SK-N-SH (cell line): ENCODE results near the gene EDEM3. TPM values are rescaled to one million over a fixed set of nuclear protein-coding genes. Genes with fewer than 3 reads are reported as not detected.

Experiments
- CTCF ChIA-PET: fragments of 300-600, 350-600 bp; formaldehyde crosslinking; extraction: SDS; loops from one replicate; lab custom pipeline; 2021; lab: Yijun Ruan, JAX
- POLR2A ChIA-PET: fragments of 350-600 bp; sonication (Branson Sonifier 250); formaldehyde crosslinking; extraction: SDS; loops from one replicate; lab custom pipeline; 2020; ENCODE audit warnings: antibody characterized with exemption, inconsistent platforms; lab: Yijun Ruan, JAX
- DNase-seq: peaks from one replicate; pipeline ENCODE4 v3.0.0; 2012
- H2AFZ ChIP-seq: fragments of 200-600 bp; sonication (generic); 2 replicates; pipeline ENCODE4 v1.8.1; 2016; ENCODE audit warnings: antibody characterized with exemption, mild to moderate bottlenecking, low read depth
- H3F3A ChIP-seq: fragments of 200-600 bp; sonication (generic); replicated peaks from 2 replicates; pipeline ENCODE3; 2016; ENCODE audit warnings: antibody characterized with exemption, mild to moderate bottlenecking; ENCODE audit not compliant: insufficient read depth
- H3K27ac ChIP-seq, 2 experiments: fragments of 200-500 bp in 1 of 2; fragments of 200-600 bp in 1 of 2; sonication (Bioruptor generic) in 1 of 2; sonication (generic), shearing (Covaris generic) in 1 of 2; 2 replicates each; pipeline versions ENCODE4 v1.5.1 to v1.6.1; 2014 to 2016; ENCODE audit warnings: low read depth in 2 of 2, inconsistent platforms in 1 of 2, low read length in 1 of 2, mild to moderate bottlenecking in 1 of 2, mixed read lengths in 1 of 2
- H3K27me3 ChIP-seq: fragments of 200-600 bp; sonication (generic), shearing (Covaris generic); 2 replicates; pipeline ENCODE4 v1.6.1; 2016; ENCODE audit warnings: mixed run types; ENCODE audit not compliant: insufficient read depth
- H3K36me3 ChIP-seq, 2 experiments: fragments of 200-500 bp in 1 of 2; fragments of 200-600 bp in 1 of 2; sonication (Bioruptor generic) in 1 of 2; sonication (generic) in 1 of 2; replicated peaks in 1 of 2; 2 replicates each; pipeline versions ENCODE3 to v1.5.1; 2014 to 2016; ENCODE audit warnings: low read length in 1 of 2, mild to moderate bottlenecking in 1 of 2; ENCODE audit not compliant: insufficient read depth in 2 of 2, control insufficient read depth in 1 of 2
- H3K4me1 ChIP-seq, 2 experiments: fragments of 200-500 bp in 1 of 2; fragments of 200-600 bp in 1 of 2; sonication (Bioruptor generic) in 1 of 2; sonication (generic), shearing (Covaris generic) in 1 of 2; 2 replicates each; pipeline versions ENCODE4 v1.5.1 to v1.6.1; 2014 to 2016; ENCODE audit warnings: low read depth in 1 of 2, low read length in 1 of 2, mixed run types in 1 of 2; ENCODE audit not compliant: insufficient read depth in 2 of 2, control insufficient read depth in 1 of 2
- H3K4me2 ChIP-seq: fragments of 200-600 bp; sonication (generic), shearing (Covaris generic); 2 replicates; pipeline ENCODE4 v1.6.1; 2017; ENCODE audit warnings: mixed run types
- H3K4me3 ChIP-seq, 2 experiments: fragments of 200-500 bp in 1 of 2; fragments of 200-600 bp in 1 of 2; sonication (Bioruptor generic) in 1 of 2; sonication (generic), shearing (Covaris generic) in 1 of 2; 2 replicates each; pipeline versions ENCODE4 v1.5.1 to v1.8.1; 2014 to 2016; ENCODE audit warnings: low read depth in 2 of 2, inconsistent platforms in 1 of 2, low read length in 1 of 2, mild to moderate bottlenecking in 1 of 2, mixed read lengths in 1 of 2, moderate library complexity in 1 of 2
- H3K79me2 ChIP-seq: fragments of 200-600 bp; sonication (generic); 2 replicates; pipeline ENCODE4 v1.8.1; 2017; ENCODE audit warnings: mild to moderate bottlenecking; ENCODE audit not compliant: insufficient read depth
- H3K9ac ChIP-seq: fragments of 200-600 bp; sonication (generic); 2 replicates; pipeline ENCODE4 v1.6.1; 2017; ENCODE audit warnings: mixed run types
- H3K9me2 ChIP-seq: fragments of 200-600 bp; sonication (generic); 2 replicates; pipeline ENCODE4 v1.6.1; 2017; ENCODE audit warnings: mixed run types
- H3K9me3 ChIP-seq: fragments of 200-600 bp; sonication (generic); 2 replicates; pipeline ENCODE4 v1.6.1; 2017; ENCODE audit warnings: mixed run types, mild to moderate bottlenecking, moderate library complexity
- H4K20me1 ChIP-seq: fragments of 200-600 bp; sonication (generic); 2 replicates; pipeline ENCODE4 v1.6.1; 2017; ENCODE audit warnings: mild to moderate bottlenecking, mixed run types; ENCODE audit not compliant: insufficient read depth
- CTCF ChIP-seq: fragments of 200-600 bp; sonication (generic); IDR thresholded peaks from 2 replicates; pipeline ENCODE4 v1.6.1; 2017; ENCODE audit warnings: antibody characterized with exemption, mild to moderate bottlenecking, moderate library complexity
- ELF1 ChIP-seq: IDR thresholded peaks from 2 replicates; pipeline ENCODE4 v1.4.0; 2012
- EP300 ChIP-seq, 2 experiments: IDR thresholded peaks; 2 replicates each; pipeline versions ENCODE4 v1.4.0 to v1.6.1; 2012; ENCODE audit warnings: borderline replicate concordance in 1 of 2, low read depth in 1 of 2, low read length in 1 of 2
- FOXM1 ChIP-seq: IDR thresholded peaks from 2 replicates; pipeline ENCODE4 v1.4.0; 2012; ENCODE audit warnings: low read depth, mild to moderate bottlenecking
- MEF2A ChIP-seq: IDR thresholded peaks from 2 replicates; pipeline ENCODE4 v1.4.0; 2012; ENCODE audit warnings: low read depth, borderline replicate concordance
- MXI1 ChIP-seq: IDR thresholded peaks from 2 replicates; pipeline ENCODE4 v1.6.1; 2012; ENCODE audit warnings: mild to moderate bottlenecking, low read depth, low read length, improper control_type of control experiment
- NRF1 ChIP-seq: IDR thresholded peaks from 2 replicates; pipeline ENCODE4 v1.6.1; 2012; ENCODE audit warnings: low read depth, mild to moderate bottlenecking, low read length
- PBX3 ChIP-seq: IDR thresholded peaks from 2 replicates; pipeline ENCODE4; 2012
- POLR2AphosphoS5 ChIP-seq: IDR thresholded peaks from 2 replicates; pipeline ENCODE4 v1.6.1; 2012; ENCODE audit warnings: low read depth, low read length
- RAD21 ChIP-seq: IDR thresholded peaks from 2 replicates; pipeline ENCODE4 v1.6.1; 2012; ENCODE audit warnings: mild to moderate bottlenecking, low read length
- REST ChIP-seq: IDR thresholded peaks from 2 replicates; pipeline ENCODE4 v1.6.1; 2012; ENCODE audit warnings: mild to moderate bottlenecking, low read depth, low read length, moderate library complexity
- RFX5 ChIP-seq: IDR thresholded peaks from 2 replicates; pipeline ENCODE4 v1.6.1; 2012; ENCODE audit warnings: mild to moderate bottlenecking, improper control_type of control experiment, low read length
- RXRA ChIP-seq: IDR thresholded peaks from 2 replicates; pipeline ENCODE4 v1.4.0; 2012; ENCODE audit warnings: low read depth, mild to moderate bottlenecking, borderline replicate concordance
- SIN3A ChIP-seq: IDR thresholded peaks from 2 replicates; pipeline ENCODE4 v1.6.1; 2012; ENCODE audit warnings: low read depth, mild to moderate bottlenecking, low read length, moderate library complexity, borderline replicate concordance
- SMC3 ChIP-seq: IDR thresholded peaks from 2 replicates; pipeline ENCODE4 v1.6.1; 2012; ENCODE audit warnings: low read depth, low read length, improper control_type of control experiment
- TCF12 ChIP-seq: IDR thresholded peaks from 2 replicates; pipeline ENCODE4 v1.4.0; 2012
- TEAD4 ChIP-seq: IDR thresholded peaks from 2 replicates; pipeline ENCODE4 v1.4.0; 2012; ENCODE audit warnings: mild to moderate bottlenecking, borderline replicate concordance; ENCODE audit not compliant: insufficient read depth
- ZBTB33 ChIP-seq: IDR thresholded peaks from 2 replicates; pipeline ENCODE4 v1.4.0; 2012; ENCODE audit warnings: low read depth, borderline replicate concordance
- WGBS: methylation state at CpG from one replicate; pipeline ENCODE4 v1.1.6; 2017; ENCODE audit warnings: low lambda C conversion rate; 5-methylcytosine and 5-hydroxymethylcytosine counted together
- polyA plus RNA-seq, 3 experiments: library from polyadenylated mRNA; depleted of rRNA; stranded (reverse); fragments of >200 nt; gene quantifications; 2 replicates each; pipeline ENCODE4 v1.2.3, GENCODE V29; 2012

The EDEM3 gene
- polyA plus RNA-seq, 1 of the 3 experiments (the other 2 are of a cell fraction), result 28.6 TPM

- TF ChIP-seq RXRA, result no peak
- TF ChIP-seq CTCF, result no peak
- no peak for TF ChIP-seq RAD21
- no peak for TF ChIP-seq RFX5
- no peak for TF ChIP-seq NRF1
- TF ChIP-seq SMC3, result no peak
These were observed 35.2 kb upstream of the EDEM3 start (continued) for GRCh38 chr1:184789884-184790283.

- H2AFZ ChIP-seq, result no peak overlapping the region
- 0 out of 2 replicates have a peak, but pooled peaks cover 4% of the 10 kb centered on the region for H3K9me3 ChIP-seq
- no peak overlapping the region for H3K4me2 ChIP-seq
- no peaks in the 10 kb centered on the region for H4K20me1 ChIP-seq
- ChIA-PET CTCF (interaction anchor here (1.0 to 2.1 kb wide), 2 partner anchors 16 to 18 kb away, joined by 5 read pairs; no protein-coding TSS in a partner anchor), POLR2A (no interaction called here)
- H3K27ac ChIP-seq, result no peak overlapping the region
- no peak for DNase-seq
- H3K27me3 ChIP-seq, result no peaks in the 10 kb centered on the region
- no peak overlapping the region for H3K9ac ChIP-seq
- H3K9me2 ChIP-seq, result no peaks in the 10 kb centered on the region
- peaks cover 9 to 20% of the 10 kb centered on the region in 2 experiments for H3K4me1 ChIP-seq
- peaks cover 0 to 3% of the 10 kb centered on the region in 2 experiments for H3K36me3 ChIP-seq
- no peak overlapping the region for H3K4me3 ChIP-seq
- peaks cover 28% of the 10 kb centered on the region for H3F3A ChIP-seq
- H3K79me2 ChIP-seq, result no peaks in the 10 kb centered on the region
- 86% methylated on average over 1 of the region's 2 CpGs for WGBS
- no peak for TF ChIP-seq MEF2A
These were observed 34.3 kb upstream of the EDEM3 start for GRCh38 chr1:184788970-184789369.

GRCh38 chr1:184785529-184785928, 30.9 kb upstream of the EDEM3 start:
- POLR2A ChIA-PET, result no interaction called here
- WGBS, result 78% methylated on average over 2 of the region's 2 CpGs
- CTCF ChIA-PET, result interaction anchor here (1.0 kb wide), 1 partner anchor 20 kb away, joined by 3 read pairs; no protein-coding TSS in a partner anchor
- TF ChIP-seq TCF12, result no peak
- TF ChIP-seq RXRA, result no peak
- no peak for TF ChIP-seq MXI1
- TF ChIP-seq ELF1, result no peak
- no peak for TF ChIP-seq RFX5
- no peak for TF ChIP-seq REST
- no peak for TF ChIP-seq TEAD4
- TF ChIP-seq EP300 (IDR thresholded peaks at IDR 0.05; ENCODE audit: borderline replicate concordance in 1 of 2, low read depth in 1 of 2, low read length in 1 of 2), result no peak
- TF ChIP-seq POLR2AphosphoS5, result no peak
- TF ChIP-seq PBX3, result no peak
- no peak for TF ChIP-seq ZBTB33
- TF ChIP-seq SIN3A, result no peak
- TF ChIP-seq FOXM1, result no peak

More at GRCh38 chr1:184785529-184785928, 30.9 kb upstream of the EDEM3 start:
- Histone ChIP-seq H3K9ac (no peak overlapping the region), H3K36me3 (peaks cover 0 to 3% of the 10 kb centered on the region in 2 experiments), H3F3A (no peaks in the 10 kb centered on the region), H3K9me3 (0 out of 2 replicates have a peak, but pooled peaks cover 4% of the 10 kb centered on the region), H3K9me2 (no peaks in the 10 kb centered on the region), H3K4me2 (no peak overlapping the region), H2AFZ (no peak overlapping the region), H4K20me1 (no peaks in the 10 kb centered on the region), H3K27me3 (no peaks in the 10 kb centered on the region), H3K79me2 (no peaks in the 10 kb centered on the region), H3K4me1 (peaks cover 0 to 4% of the 10 kb centered on the region in 2 experiments; a peak in 2 of 4 replicates), H3K27ac (no peak overlapping the region), H3K4me3 (no peak overlapping the region)
- no peak for DNase-seq
